Pancreas (tissue), 10 donors: Measurements from ENCODE around the gene PLRG1. TPM values are rescaled to one million over a fixed set of nuclear protein-coding genes. Genes with fewer than 3 reads are reported as not detected.

Experiments used
- ATAC-seq, 4 donors: fragments of 200-7000 bp; cut with Tn5 transposase; one replicate each; pipeline versions ENCODE4 v1.8.0 to v1.9.1; 2020; ENCODE audit warnings: mild to moderate bottlenecking in 4 of 4, moderate library complexity in 4 of 4
- DNase-seq, 6 donors: peaks; one replicate each; pipeline ENCODE4 v3.0.0-alpha.2; 2020
- FAIRE-seq: peaks from 2 replicates; lab custom pipeline; 2012; peaks lifted over from hg19 to GRCh38; lab: Jason Lieb, UNC
- H3K27ac ChIP-seq, 4 donors: fragments of 200-600 bp; sonication (generic); 1 replicate in 3 of 4; 2 replicates in 1 of 4; pipeline versions ENCODE4 v1.5.0 to v1.8.0; 2020
- H3K27me3 ChIP-seq, 4 donors: fragments of 200-600 bp; one replicate each; pipeline ENCODE4 v1.8.0; 2021
- H3K36me3 ChIP-seq, 3 donors: fragments of 200-600 bp; sonication (generic) in 1 of 3; one replicate each; pipeline versions ENCODE4 v1.5.0 to v1.8.0; 2020 to 2021
- H3K4me1 ChIP-seq, 3 donors: fragments of 200-600 bp; one replicate each; pipeline ENCODE4 v1.8.0; 2021
- H3K4me3 ChIP-seq, 4 donors: fragments of 200-600 bp; sonication (generic) in 2 of 4; one replicate each; pipeline versions ENCODE4 v1.5.0 to v1.8.0; 2020 to 2021
- H3K9me3 ChIP-seq, 4 donors: fragments of 200-600 bp; one replicate each; pipeline ENCODE4 v1.8.0; 2021
- WGBS, 2 donors: extraction: QIAGEN DNeasy Blood & Tissue Kit; methylation state at CpG; one replicate each; pipeline ENCODE4 v1.1.7; 2013; 5-methylcytosine and 5-hydroxymethylcytosine counted together
- intact Hi-C, 3 donors: fragments of 100-400 bp; cut with DNase I; formaldehyde crosslinking; loops; one replicate each; pipeline versions ENCODE4 v1.11.1 to v1.14.2; 2022
- polyA plus RNA-seq, 2 donors: library from polyadenylated mRNA; stranded (reverse); fragments of 200-250 nt; gene quantifications; one replicate each; pipeline ENCODE4 v1.2.3, GENCODE V29; 2013
- total RNA-seq, 6 donors: library from RNA; stranded (reverse); fragmentation: NEBNext Ultra II Directional in 4 of 6; extraction: Animal tissue kit (Norgen Biotek cat#: 25700) in 4 of 6; gene quantifications; one replicate each; pipeline versions ENCODE4 v1.2.1 to v1.2.4, GENCODE V29; 2021 to 2023
- TF ChIP-seq, protein P1 (sequence below), 4 donors: fragments of 200-600 bp; sonication (generic) in 3 of 4; IDR thresholded peaks; one replicate each; pipeline versions ENCODE4 v1.5.0 to v1.8.0; 2021; ENCODE audit warnings: antibody characterized with exemption in 4 of 4
- donor health status: healthy with polysubstance abuse.
- donor health status: DM: no; HTN: no; CAD: no; lungs with moderate emphysema.
- donor health status: DM: no; HTN: no; CAD: no.
- donor health status: control.
- donor health status: control.
- donor health status: Bipolar disorder and iron deficiency.
- donor health status: DM: yes; HTN: yes; CAD: no.
- donor health status: DM: no; HTN: no; CAD: no.
- donor health status: DM: no; HTN: no; CAD: no.
- donor health status: DM: yes; HTN: yes; CAD: no.

The PLRG1 gene
- total and polyA plus RNA-seq, 8 donors = 18.5 to 38.6 (median 30.5) TPM

- Histone ChIP-seq H3K27me3 (no peaks in the 10 kb centered on the region), H3K36me3 (no peaks in the 10 kb centered on the region), H3K27ac (no peak overlapping the region), H3K4me3 (no peak overlapping the region), H3K4me1 (no peaks in the 10 kb centered on the region), H3K9me3 (no peaks in the 10 kb centered on the region)
- FAIRE-seq = no peak
- intact Hi-C loops = no loop called here
- no peak for DNase-seq
- WGBS, 2 donors = 54% methylated on average over 4 of the region's 4 CpGs
- TF ChIP-seq, protein P1, sequence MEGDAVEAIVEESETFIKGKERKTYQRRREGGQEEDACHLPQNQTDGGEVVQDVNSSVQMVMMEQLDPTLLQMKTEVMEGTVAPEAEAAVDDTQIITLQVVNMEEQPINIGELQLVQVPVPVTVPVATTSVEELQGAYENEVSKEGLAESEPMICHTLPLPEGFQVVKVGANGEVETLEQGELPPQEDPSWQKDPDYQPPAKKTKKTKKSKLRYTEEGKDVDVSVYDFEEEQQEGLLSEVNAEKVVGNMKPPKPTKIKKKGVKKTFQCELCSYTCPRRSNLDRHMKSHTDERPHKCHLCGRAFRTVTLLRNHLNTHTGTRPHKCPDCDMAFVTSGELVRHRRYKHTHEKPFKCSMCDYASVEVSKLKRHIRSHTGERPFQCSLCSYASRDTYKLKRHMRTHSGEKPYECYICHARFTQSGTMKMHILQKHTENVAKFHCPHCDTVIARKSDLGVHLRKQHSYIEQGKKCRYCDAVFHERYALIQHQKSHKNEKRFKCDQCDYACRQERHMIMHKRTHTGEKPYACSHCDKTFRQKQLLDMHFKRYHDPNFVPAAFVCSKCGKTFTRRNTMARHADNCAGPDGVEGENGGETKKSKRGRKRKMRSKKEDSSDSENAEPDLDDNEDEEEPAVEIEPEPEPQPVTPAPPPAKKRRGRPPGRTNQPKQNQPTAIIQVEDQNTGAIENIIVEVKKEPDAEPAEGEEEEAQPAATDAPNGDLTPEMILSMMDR (IDR thresholded peaks at IDR 0.05) = no peak
- ATAC-seq = no peak
These were observed 38.2 kb downstream of the PLRG1 start for GRCh38 chr4:154511981-154512380.

- H3K27me3 ChIP-seq = no peaks in the 10 kb centered on the region
- TF ChIP-seq, protein P1 (IDR thresholded peaks at IDR 0.05) = no peak
- H3K4me1 ChIP-seq = no peaks in the 10 kb centered on the region
- intact Hi-C loops = no loop called here
- no peak for ATAC-seq
- H3K9me3 ChIP-seq = no peaks in the 10 kb centered on the region
- no peaks in the 10 kb centered on the region for H3K36me3 ChIP-seq
- WGBS, 2 donors = 34 to 61% methylated on average over 2 of the region's 2 CpGs
- H3K4me3 ChIP-seq = no peak overlapping the region
- no peak for FAIRE-seq
- DNase-seq = no peak
- no peak overlapping the region for H3K27ac ChIP-seq
These were observed 38.7 kb downstream of the PLRG1 start for GRCh38 chr4:154511548-154511947.

- no peak overlapping the region for H3K27ac ChIP-seq
- TF ChIP-seq, protein P1 (IDR thresholded peaks at IDR 0.05) = no peak
- 72 to 88% methylated on average over 3 of the region's 3 CpGs for WGBS, 2 donors
These were observed 43.0 kb downstream of the PLRG1 start for GRCh38 chr4:154507156-154507555.

DNA sequence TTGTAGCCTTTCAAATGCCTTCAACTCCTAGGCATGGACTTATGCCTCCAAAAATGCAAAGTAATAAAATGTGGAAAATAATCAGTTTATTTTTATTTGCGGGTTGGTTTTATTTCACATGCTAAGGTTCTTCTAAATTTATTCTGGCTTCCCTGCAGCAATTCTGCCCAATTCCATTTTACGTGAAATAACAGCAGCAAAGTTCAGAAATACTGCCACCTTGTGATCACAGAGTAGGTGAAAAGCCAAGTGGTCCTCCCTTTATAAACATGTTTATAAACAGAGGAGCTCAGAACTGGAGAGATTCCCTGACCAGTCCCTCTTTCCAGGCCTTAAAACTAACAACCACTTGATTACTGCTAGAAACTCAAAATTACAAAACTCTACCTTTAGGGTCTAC is 43.9 kb downstream of the PLRG1 start:
- Histone ChIP-seq H3K36me3 (no peaks in the 10 kb centered on the region), H3K27ac (no peak overlapping the region), H3K4me1 (no peaks in the 10 kb centered on the region), H3K4me3 (no peak overlapping the region), H3K9me3 (no peaks in the 10 kb centered on the region), H3K27me3 (peaks cover 0 to 5% (median 2%) of the 10 kb centered on the region in 4 donors)
- TF ChIP-seq, protein P1 (IDR thresholded peaks at IDR 0.05) = peak in 3 of 4 donors; percentile 15 to 30 (median 18)
- no peak for DNase-seq
- 7 to 21% methylated on average over 2 of the region's 2 CpGs for WGBS, 2 donors
- no peak for FAIRE-seq
- ATAC-seq = peak in 2 of 4 donors; percentile 47 to 65
- intact Hi-C loops = no loop called here

More at GRCh38 chr4:154507156-154507555, 43.0 kb downstream of the PLRG1 start:
- Histone ChIP-seq H3K27me3 (peaks cover 0 to 5% (median 0%) of the 10 kb centered on the region in 4 donors), H3K36me3 (no peaks in the 10 kb centered on the region), H3K4me3 (no peak overlapping the region), H3K4me1 (no peaks in the 10 kb centered on the region), H3K9me3 (no peaks in the 10 kb centered on the region)
- intact Hi-C loops = no loop called here
- peak in 1 of 4 donors; percentile 25 for ATAC-seq
- no peak for DNase-seq
- no peak for FAIRE-seq

- Histone ChIP-seq H3K4me3 (no peak overlapping the region), H3K4me1 (no peaks in the 10 kb centered on the region), H3K27me3 (peaks cover 0 to 5% (median 2%) of the 10 kb centered on the region in 4 donors), H3K27ac (no peak overlapping the region), H3K9me3 (no peaks in the 10 kb centered on the region), H3K36me3 (no peaks in the 10 kb centered on the region)
- TF ChIP-seq, protein P1 (IDR thresholded peaks at IDR 0.05) = peak in 3 of 4 donors; percentile 9 to 29 (median 16)
- FAIRE-seq = no peak
- intact Hi-C loops = no loop called here
- no peak for ATAC-seq
- DNase-seq = no peak
- WGBS, 2 donors = 6% methylated on average over 1 of the region's 1 CpG
These were observed 46.6 kb downstream of the PLRG1 start for GRCh38 chr4:154503598-154503997.
